Measurements from ENCODE around the gene LIFR.

LIFR gene

DNA sequence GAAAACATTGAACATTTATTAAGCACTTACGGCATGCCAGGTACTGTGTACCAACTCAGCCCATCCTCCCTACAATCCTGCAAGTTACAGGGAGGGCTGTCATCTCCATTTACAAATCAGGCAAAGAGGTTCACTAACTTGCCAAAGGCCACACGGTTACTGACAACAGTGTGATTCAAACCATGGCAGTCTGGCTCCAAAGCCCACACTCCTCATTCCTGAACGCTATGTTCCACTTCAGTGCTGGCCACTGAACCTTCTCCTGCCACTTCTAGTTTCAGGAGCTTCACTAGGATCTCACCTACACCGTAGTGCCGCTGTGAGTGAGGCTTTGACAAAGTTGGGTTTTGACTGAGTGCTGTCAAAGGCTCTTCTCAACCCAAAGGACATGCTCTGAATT is 7.2 kb upstream of the LIFR start:
- no peak for DNase-seq
- no peak for ATAC-seq
- Mint-ChIP-seq H3K4me3 (no peak overlapping the region), H3K9me3 (no peaks in the 10 kb centered on the region), H3K4me1 (no peaks in the 10 kb centered on the region), H3K27ac (no peak overlapping the region), H3K27me3 (peaks cover 39% of the 10 kb centered on the region)

DNA sequence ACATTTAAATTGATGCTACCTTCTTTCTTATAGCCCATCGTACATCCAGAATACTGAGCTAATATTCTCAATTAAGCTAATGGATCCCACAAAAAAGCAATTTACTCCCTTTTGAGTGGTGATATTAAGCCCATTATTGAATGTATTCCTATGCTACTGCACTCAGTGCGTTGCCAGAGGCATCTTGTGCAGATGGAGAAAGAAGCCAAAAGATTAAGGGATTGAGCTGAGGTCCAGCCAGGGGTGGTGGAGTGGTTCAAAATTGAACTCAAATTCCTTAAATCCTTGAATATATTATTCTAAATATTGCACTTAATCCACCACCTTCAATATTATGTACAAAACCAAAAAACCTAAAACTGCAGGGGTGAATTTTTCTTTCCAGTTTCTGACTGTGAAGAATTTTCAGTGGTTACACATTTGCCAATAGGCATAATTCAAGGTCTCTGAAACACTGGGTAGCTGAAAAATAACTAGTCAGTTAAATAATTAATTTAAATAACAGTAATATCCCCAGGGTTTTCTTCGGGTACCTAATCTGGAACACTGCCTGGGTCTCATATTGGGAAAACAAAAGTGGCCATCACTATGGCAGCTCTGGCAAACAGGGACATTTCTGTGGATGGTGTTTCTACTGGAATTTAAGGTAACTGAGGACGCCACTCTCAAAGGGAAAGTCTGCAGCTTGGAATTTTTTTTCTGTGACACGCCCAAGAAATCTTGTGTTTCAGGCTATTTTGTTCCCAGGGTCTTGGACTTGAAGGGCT is 6.2 kb upstream of the LIFR start:
- H3K9me3 Mint-ChIP-seq, result no peaks in the 10 kb centered on the region
- DNase-seq (no peak), ATAC-seq (no peak)
- H3K4me3 Mint-ChIP-seq, result no peak overlapping the region
- H3K27ac Mint-ChIP-seq, result no peak overlapping the region
- no peaks in the 10 kb centered on the region for H3K4me1 Mint-ChIP-seq
- peaks cover 38% of the 10 kb centered on the region for H3K27me3 Mint-ChIP-seq

DNA sequence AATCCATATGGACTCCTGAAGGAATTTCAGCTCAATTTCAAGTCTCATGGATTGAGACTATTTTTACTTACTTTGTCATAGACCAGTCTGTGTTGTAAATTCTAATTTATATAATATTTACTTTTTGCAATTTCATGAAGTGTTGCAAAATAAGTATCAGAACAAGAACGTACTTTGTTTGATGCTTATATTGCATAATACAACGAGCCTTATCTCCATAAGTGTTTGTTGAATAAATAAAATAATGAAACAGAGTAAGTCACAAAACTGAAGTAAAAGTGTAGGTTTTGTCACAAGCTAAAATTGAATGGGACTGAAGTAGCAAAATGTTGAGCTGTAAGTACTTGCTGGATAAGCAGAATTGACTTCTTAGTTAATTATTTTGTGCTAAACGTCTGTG is 3.0 kb upstream of the LIFR start:
- Mint-ChIP-seq H3K9me3 (no peaks in the 10 kb centered on the region), H3K27me3 (peaks cover 64% of the 10 kb centered on the region)
- DNase-seq, result no peak

DNA sequence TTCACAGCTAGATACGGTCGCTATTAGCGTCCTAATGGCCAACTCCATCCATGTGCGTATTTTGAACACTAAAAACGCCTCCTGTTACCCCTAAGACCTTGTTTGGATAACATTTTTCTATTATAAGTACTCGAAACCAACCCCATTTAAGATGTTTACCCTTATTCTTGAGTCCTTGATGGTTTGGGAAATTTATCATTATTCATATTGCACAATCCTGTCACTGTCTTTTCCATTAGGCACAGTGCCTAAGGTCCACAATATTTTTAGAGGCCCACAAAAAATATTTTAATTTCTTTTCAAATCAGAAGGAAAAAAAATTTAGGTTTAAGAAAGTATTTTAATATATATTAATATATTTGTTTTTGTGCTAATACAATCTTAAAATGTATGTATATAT is 1.3 kb upstream of the LIFR start:
- no peak for DNase-seq

More for the DNA sequence above, 3.0 kb upstream of the LIFR start:
- no peak overlapping the region for H3K27ac Mint-ChIP-seq
- no peak for ATAC-seq
- no peak overlapping the region for H3K4me3 Mint-ChIP-seq
- H3K4me1 Mint-ChIP-seq, result peaks cover 13% of the 10 kb centered on the region

DNA sequence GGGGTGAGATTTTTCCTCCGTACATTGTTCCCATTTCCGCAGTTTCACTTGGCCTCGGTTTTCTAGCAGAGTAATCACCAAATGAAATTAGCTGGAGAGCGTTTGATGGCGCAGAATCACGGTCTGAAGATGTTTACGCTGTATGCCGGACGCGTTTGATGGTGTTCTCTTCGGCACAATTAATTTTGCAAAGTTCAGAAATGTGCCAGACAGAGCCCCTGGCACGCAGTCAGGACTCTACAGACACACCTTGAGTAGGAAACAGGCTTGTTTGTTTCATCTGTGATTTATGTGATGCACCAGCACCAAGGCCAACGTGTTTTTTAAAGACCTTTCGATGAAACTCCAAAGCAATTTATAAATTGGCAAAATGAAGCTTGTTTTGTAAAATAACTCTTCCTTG is 863 bp upstream of the LIFR start:
- H3K27me3 Mint-ChIP-seq, result peaks cover 68% of the 10 kb centered on the region
- H3K4me1 Mint-ChIP-seq, result peaks cover 13% of the 10 kb centered on the region
- ATAC-seq (no peak), DNase-seq (no peak)
- peak overlapping the region; percentile 84 for H3K4me3 Mint-ChIP-seq
- H3K27ac Mint-ChIP-seq, result no peak overlapping the region
- no peaks in the 10 kb centered on the region for H3K9me3 Mint-ChIP-seq

More for the DNA sequence above, 1.3 kb upstream of the LIFR start:
- Mint-ChIP-seq H3K4me1 (peaks cover 13% of the 10 kb centered on the region), H3K9me3 (no peaks in the 10 kb centered on the region), H3K4me3 (no peak overlapping the region), H3K27ac (no peak overlapping the region), H3K27me3 (peaks cover 66% of the 10 kb centered on the region)
- ATAC-seq, result no peak

DNA sequence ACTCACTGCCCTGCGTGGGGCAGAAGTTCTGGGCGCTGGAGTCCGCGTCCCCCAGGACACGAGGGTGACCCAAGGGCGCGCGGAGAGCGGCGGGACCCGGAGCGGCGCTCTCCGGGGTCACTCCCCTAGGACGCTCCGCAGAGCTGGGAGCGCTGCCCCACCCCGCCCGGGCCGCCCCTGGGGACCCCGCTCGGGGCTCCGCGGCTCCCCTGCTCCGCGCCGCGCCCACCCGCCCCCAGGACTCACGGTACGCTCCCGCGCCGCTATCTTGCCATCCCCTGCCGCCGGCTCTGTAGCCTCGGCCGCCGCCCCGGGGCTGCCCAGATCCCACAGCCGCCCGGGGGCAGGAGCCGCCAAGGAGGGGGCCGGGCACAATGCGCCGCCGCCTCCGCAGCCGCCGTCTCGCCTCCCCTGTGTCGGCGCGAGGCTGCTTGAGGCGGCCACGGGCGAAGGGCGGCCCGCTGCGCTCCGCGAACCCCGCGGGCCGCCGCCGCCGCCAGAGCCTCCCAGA is 303 bp downstream of the LIFR start:
- peak; percentile 78 for ATAC-seq
- H3K27ac Mint-ChIP-seq, result no peak overlapping the region
- peak; percentile 21 to 26 for DNase-seq
- no peaks in the 10 kb centered on the region for H3K9me3 Mint-ChIP-seq
- H3K4me3 Mint-ChIP-seq, result peak overlapping the region; percentile 65 to 82
- H3K4me1 Mint-ChIP-seq, result peaks cover 13% of the 10 kb centered on the region
- H3K27me3 Mint-ChIP-seq, result peaks cover 71% of the 10 kb centered on the region

DNA sequence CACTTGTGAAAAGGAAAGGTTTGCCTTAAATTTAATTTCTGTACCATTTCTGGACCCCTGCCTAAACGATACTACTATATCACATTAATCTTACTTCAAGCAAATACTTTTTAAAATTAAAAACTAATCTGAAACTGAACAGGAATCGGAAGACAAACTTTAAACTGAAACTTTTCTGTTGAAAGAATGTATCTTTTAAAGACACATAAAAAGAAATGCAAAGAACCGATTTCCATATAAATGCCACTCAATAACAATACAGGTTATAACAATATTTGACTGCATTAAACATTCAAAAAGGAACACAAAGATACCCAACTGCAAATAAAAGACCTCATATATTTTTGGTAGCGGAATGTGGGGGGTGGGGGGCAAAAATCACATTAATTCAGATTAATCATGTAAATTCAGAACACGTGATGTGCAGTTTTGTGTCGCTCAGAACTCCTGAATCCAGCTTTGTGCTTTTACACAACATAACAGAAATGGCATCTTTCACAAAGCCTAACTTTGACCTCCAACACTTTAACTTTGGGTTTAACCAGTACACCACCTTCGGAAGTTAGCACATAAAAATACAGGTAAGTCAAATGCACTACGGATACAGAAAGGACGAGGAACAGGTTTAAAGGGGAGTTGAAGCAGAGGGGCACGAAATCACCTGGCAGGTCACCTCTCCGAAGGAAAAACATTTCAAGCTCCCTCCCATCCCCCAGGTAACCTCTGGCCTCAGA is 925 bp downstream of the LIFR start:
- Mint-ChIP-seq H3K27ac (no peak overlapping the region), H3K4me3 (peak overlapping the region; percentile 65 to 82), H3K4me1 (peaks cover 13% of the 10 kb centered on the region), H3K27me3 (peaks cover 74% of the 10 kb centered on the region), H3K9me3 (no peaks in the 10 kb centered on the region)
- no peak for DNase-seq
- ATAC-seq, result no peak

DNA sequence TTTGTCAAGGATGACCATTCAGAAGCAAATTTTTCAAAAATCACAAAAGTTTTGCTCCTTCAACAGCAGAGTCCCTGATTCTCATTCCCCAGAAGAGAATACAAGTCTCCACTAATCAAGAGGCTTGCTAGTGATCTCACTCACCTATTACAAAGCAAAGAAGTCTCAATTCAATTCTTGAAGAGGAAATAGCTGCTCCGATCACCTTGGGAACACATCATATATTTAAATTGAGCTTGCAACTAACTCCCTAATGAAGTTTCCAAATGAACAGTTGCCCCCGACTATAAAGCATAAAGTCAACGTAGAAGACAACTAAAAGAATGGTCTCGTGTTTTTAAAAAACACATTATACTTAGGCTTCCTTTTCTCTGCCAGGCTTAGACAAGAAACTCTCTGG is 1.6 kb downstream of the LIFR start:
- DNase-seq (no peak), ATAC-seq (no peak)
- no peaks in the 10 kb centered on the region for H3K9me3 Mint-ChIP-seq
- peaks cover 13% of the 10 kb centered on the region for H3K4me1 Mint-ChIP-seq
- H3K27me3 Mint-ChIP-seq, result peaks cover 74% of the 10 kb centered on the region
- peak overlapping the region in 1 of 2 donors; percentile 82 for H3K4me3 Mint-ChIP-seq
- H3K27ac Mint-ChIP-seq, result no peak overlapping the region

DNA sequence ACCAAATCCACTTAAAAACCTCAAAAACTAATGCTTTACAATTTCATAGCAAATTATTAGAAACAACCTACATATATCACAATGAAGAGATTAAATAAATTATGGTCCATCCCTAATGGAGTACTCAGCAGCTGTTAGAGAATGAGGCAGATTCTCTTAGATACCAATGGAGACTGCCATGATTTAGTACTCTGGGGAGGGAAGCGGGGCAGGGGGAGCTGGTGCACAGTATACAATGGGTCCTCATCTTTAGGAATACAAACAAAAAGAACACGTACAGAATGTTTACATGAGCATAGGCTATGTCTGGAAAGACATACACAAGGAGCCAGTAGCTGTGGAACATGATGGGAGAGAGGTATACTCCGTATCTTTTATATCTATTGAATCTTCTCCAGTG is 2.0 kb downstream of the LIFR start:
- Mint-ChIP-seq H3K27me3 (peaks cover 74% of the 10 kb centered on the region), H3K4me1 (peaks cover 13% of the 10 kb centered on the region), H3K27ac (no peak overlapping the region), H3K4me3 (no peak overlapping the region), H3K9me3 (no peaks in the 10 kb centered on the region)
- no peak for ATAC-seq
- DNase-seq, result no peak

DNA sequence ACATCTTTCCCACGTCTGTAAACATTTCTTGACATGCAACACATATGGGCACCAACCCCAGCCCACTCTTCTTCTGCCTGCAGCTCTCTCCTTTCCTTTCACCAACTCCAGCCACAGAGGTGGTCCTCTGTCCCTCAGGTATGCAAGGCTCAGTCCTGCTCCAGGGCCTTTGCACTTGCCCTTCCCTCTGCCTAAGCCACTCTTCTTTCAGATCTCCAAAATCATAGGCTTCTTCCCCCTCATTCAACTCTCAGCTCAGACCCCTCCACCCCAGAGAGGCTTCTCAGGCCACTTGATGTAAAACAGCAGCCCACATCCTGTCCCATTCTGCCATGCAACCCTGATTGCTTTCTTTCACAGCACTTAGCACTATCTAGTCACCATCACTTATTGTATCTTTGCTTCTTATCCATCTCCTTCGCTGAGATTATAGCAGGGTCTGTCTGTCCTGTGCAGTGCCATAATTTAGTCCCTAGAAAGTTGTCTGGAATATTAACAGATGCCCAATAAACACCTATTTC is 3.4 kb downstream of the LIFR start:
- ATAC-seq (no peak), DNase-seq (no peak)
- H3K4me1 Mint-ChIP-seq, result peaks cover 13% of the 10 kb centered on the region
- peaks cover 64% of the 10 kb centered on the region for H3K27me3 Mint-ChIP-seq
- no peaks in the 10 kb centered on the region for H3K9me3 Mint-ChIP-seq
- no peak overlapping the region for H3K4me3 Mint-ChIP-seq
- H3K27ac Mint-ChIP-seq, result peak overlapping the region in 1 of 2 donors; percentile 0

DNA sequence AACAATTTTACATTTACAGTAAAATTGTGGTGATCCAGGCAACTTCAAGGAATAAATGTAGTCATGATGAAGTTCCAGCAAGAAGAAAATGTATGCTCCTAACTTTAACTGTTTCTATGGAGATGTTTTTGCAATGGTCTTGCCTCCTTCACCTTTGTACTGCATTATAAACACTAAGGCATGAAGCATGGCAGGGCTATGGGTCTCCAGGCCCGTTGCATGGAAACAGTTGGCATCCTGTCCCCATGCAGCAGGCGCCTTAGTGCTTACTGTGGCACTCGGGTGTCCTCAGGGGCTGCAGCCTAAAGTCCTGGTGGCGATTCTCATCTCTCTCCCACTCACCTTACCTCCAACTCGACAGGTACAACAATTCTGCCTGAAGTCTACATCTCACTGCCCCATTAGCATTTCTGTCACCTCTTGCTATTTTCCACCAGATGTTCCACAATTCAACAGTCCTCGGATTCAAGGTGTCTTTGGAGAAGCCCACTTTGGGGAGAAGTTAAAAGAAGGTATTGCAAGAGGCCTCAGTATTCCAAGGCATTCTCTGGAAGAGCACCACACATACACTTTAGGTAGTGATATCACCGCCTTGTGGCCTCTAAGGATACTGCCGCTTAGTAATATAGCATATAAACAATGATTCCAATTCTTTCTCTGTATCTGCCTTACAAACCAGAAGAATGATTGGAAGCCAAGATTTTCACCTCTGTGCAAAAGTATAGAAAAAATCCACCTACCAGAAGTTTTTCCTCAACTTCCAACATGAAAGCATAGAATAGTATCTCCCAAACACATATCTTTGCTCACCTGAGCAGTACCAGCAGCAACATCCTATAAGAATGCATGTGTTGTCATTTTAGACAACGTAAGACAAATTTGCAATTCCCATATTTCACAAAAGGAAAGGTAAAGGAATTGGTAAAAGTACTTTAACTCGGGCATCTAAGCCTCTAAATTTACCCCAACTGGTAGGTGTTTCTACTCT is 5.1 kb downstream of the LIFR start:
- Mint-ChIP-seq H3K4me3 (no peak overlapping the region), H3K27ac (no peak overlapping the region), H3K4me1 (peaks cover 6% of the 10 kb centered on the region), H3K9me3 (no peaks in the 10 kb centered on the region), H3K27me3 (peaks cover 49% of the 10 kb centered on the region)
- DNase-seq (no peak), ATAC-seq (peak; percentile 43)

DNA sequence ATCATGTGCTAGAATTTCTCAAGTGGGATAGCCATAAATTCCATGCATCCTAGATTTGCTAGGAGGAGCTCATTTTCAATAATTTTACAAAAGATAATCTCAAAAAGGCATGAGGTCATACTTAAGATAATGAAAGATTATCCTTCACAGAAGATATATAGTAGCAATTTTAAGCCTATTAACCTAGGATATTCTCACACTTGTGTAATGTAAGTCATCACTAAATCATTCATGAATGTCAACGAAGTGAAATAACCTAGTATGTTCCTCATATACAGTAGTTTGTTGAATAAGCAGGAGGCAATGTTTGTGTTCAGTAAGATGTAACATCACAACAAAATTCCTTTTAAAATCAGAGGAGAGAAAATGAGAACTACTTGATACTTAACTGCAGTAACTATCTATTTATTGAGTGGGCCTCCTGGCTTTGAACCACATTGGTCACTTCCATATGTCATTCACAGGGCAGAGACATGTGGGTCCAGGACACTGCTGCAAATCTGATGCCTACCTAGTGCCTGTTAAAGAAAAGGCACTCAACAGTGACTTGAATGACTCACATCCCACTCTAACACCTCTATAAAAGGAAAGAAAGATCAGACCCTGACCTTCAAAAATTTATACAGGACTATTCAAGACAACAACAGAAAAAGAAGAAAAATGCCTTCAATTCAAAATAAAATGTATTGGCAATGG is 8.2 kb downstream of the LIFR start:
- no peak for ATAC-seq
- H3K4me1 Mint-ChIP-seq, result no peaks in the 10 kb centered on the region

DNA sequence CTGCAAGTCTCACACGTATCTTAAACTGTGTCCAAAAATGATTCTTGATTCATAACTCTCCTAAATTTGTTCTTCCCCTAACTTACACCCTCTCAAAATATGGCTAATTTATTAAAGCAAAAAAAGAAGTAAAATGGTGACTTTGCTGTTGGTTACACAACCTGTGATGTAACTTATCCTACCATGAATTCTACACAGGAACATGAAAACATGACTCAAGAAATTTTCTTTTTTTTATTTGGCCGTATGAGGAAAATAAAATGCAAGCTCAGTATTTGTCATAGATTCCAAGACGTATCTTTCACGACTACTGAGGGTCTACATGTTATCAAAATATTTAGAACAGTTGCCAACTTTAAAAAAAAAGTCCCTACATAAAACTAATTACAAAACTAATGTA is 9.2 kb downstream of the LIFR start:
- Mint-ChIP-seq H3K4me3 (no peak overlapping the region), H3K27me3 (peaks cover 25% of the 10 kb centered on the region), H3K27ac (no peak overlapping the region), H3K9me3 (no peaks in the 10 kb centered on the region), H3K4me1 (no peaks in the 10 kb centered on the region)
- ATAC-seq (no peak), DNase-seq (no peak)

More for the DNA sequence above, 8.2 kb downstream of the LIFR start:
- Mint-ChIP-seq H3K27ac (no peak overlapping the region), H3K27me3 (peaks cover 34% of the 10 kb centered on the region), H3K9me3 (no peaks in the 10 kb centered on the region), H3K4me3 (no peak overlapping the region)
- DNase-seq, result no peak

DNA sequence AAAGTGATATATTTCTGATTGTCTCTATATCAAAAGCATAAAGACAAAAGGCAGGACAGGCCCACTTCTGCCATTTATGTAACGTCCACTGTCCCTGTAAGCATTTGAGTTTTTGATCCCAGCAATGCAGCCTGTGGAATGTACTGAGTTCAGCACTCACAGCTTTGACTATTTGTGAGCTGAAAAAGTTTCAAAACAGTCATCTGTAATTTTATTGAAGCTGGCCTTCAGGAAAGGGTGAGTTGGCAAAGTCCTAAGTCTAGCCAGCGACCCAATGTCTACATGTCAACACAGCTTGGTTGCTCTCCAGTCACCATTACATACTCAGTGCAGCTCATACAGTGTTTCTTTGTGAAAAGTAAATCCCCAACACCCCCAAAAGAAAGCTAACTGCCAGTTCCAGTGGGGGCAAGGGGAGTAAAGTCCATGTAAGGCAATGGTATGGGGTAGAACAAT is 9.7 kb downstream of the LIFR start:
- Mint-ChIP-seq H3K27me3 (peaks cover 19% of the 10 kb centered on the region), H3K9me3 (no peaks in the 10 kb centered on the region), H3K4me1 (no peaks in the 10 kb centered on the region), H3K27ac (no peak overlapping the region), H3K4me3 (no peak overlapping the region)
- no peak for ATAC-seq
- no peak for DNase-seq

All from stimulated activated naive CD8-positive, alpha-beta T cell treated with anti-CD3 and anti-CD28 coated beads, Interleukin-15, amount 100 ng/mL, for 72 hours (primary cell).